ENCODE data around the gene PRPF4.

GRCh38 chr9:113320051-113320450 lies 44.6 kb downstream of the PRPF4 start:
- TF ChIP-seq CTCF (IDR thresholded peaks at IDR 0.05; ENCODE audit: low read depth, low read length), result no peak
- no peak for TF ChIP-seq MYC (IDR thresholded peaks at IDR 0.05; ENCODE audit: low read depth, low read length)
- TF ChIP-seq POLR2A (IDR thresholded peaks at IDR 0.05; ENCODE audit: extremely low read depth, insufficient read length), result no peak

Measured in NB4 (cell line).